SKM-1 treated with dmso at 0.1 percent for 144 hours (cell line): ENCODE measurements around the gene OR2AT4.
"Not testable (repeated sequence)": the region's sequence is repeated elsewhere in the genome, so short reads cannot be mapped to it uniquely, and the experiment has no call there.

Experiments
- DNase-seq: peaks from one replicate; lab custom pipeline; 2025; ENCODE audit not compliant: unreplicated experiment; lab: John Stamatoyannopoulos, UW

The OR2AT4 gene

GRCh38 chr11:75103380-75104026, 6.8 kb upstream of the OR2AT4 start:
- DNase-seq: no peak

- DNase-seq: no peak
Measured at GRCh38 chr11:75101424-75102128, 4.9 kb upstream of the OR2AT4 start.

- DNase-seq: no peak
Measured at GRCh38 chr11:75100314-75100713, 3.6 kb upstream of the OR2AT4 start.

- no peak for DNase-seq
Measured at GRCh38 chr11:75099635-75100034, 3.0 kb upstream of the OR2AT4 start.

- DNase-seq: not testable (repeated sequence)
Measured at GRCh38 chr11:75098835-75099439, 2.3 kb upstream of the OR2AT4 start.

- DNase-seq: not testable (repeated sequence)
Measured at GRCh38 chr11:75098181-75098580, 1.5 kb upstream of the OR2AT4 start.

GRCh38 chr11:75097173-75097557, 489 bp upstream of the OR2AT4 start:
- no peak for DNase-seq

GRCh38 chr11:75094382-75094781, 2.3 kb downstream of the OR2AT4 start:
- DNase-seq: not testable (repeated sequence)

- no peak for DNase-seq
Measured at GRCh38 chr11:75090671-75091177, 6.0 kb downstream of the OR2AT4 start.

- no peak for DNase-seq
Measured at GRCh38 chr11:75087319-75088305, 9.1 kb downstream of the OR2AT4 start.

- DNase-seq: no peak
Measured at GRCh38 chr11:75084883-75085282, 11.8 kb downstream of the OR2AT4 start.

- DNase-seq: no peak
Measured at GRCh38 chr11:75083217-75083605, 13.5 kb downstream of the OR2AT4 start.

GRCh38 chr11:75082601-75083216, 14.0 kb downstream of the OR2AT4 start:
- DNase-seq: no peak

GRCh38 chr11:75079546-75079945, 17.1 kb downstream of the OR2AT4 start:
- no peak for DNase-seq

- DNase-seq: no peak
Measured at GRCh38 chr11:75078233-75078632, 18.4 kb downstream of the OR2AT4 start.

- no peak for DNase-seq
Measured at GRCh38 chr11:75077316-75077715, 19.4 kb downstream of the OR2AT4 start.

GRCh38 chr11:75076671-75077070, 20.0 kb downstream of the OR2AT4 start:
- DNase-seq: no peak

GRCh38 chr11:75073459-75074190, 23.1 kb downstream of the OR2AT4 start:
- DNase-seq: no peak

- no peak for DNase-seq
Measured at GRCh38 chr11:75072582-75072981, 24.1 kb downstream of the OR2AT4 start.

GRCh38 chr11:75069473-75069872, 27.2 kb downstream of the OR2AT4 start:
- DNase-seq: no peak
